DMS 273 (cell line): ENCODE data around the gene GPHN.

Source experiments
- DNase-seq: peaks from one replicate; lab custom pipeline; 2025; ENCODE audit not compliant: unreplicated experiment; lab: John Stamatoyannopoulos, UW

The GPHN gene

GRCh38 chr14:67199016-67199415, 691.1 kb downstream of the GPHN start:
- DNase-seq: no peak

GRCh38 chr14:67207810-67208209, 699.9 kb downstream of the GPHN start:
- DNase-seq: no peak

GRCh38 chr14:67218126-67218525, 710.2 kb downstream of the GPHN start:
- no peak for DNase-seq

- no peak for DNase-seq
These were observed 713.5 kb downstream of the GPHN start for GRCh38 chr14:67221248-67221981.

- no peak for DNase-seq
These were observed 714.0 kb downstream of the GPHN start for GRCh38 chr14:67221982-67222328.

- DNase-seq: no peak
These were observed 717.6 kb downstream of the GPHN start for GRCh38 chr14:67225523-67225922.

GRCh38 chr14:67228325-67228984, 720.5 kb downstream of the GPHN start:
- DNase-seq: no peak
